Endothelial cell of umbilical vein (primary cell): Measurements from ENCODE around the gene CELSR1. TPM values are rescaled to one million over a fixed set of nuclear protein-coding genes. Genes with fewer than 3 reads are reported as not detected.

Experiments
- BruUV-seq: library from RNA; stranded (reverse); fragments of 400-500 nt; replicated peaks from 2 replicates; lab custom pipeline; 2021; lab: Mats Ljungman, UMichigan
- CTCF ChIA-PET: fragments of 300-600, 350-600 bp; sonication (Branson Sonifier 250); formaldehyde crosslinking; loops from one replicate; lab custom pipeline; 2021; ENCODE audit warnings: antibody characterized with exemption, inconsistent platforms; lab: Charles Lee
- POLR2A ChIA-PET: fragments of 300-600, 350-600 bp; sonication (Branson Sonifier 250); formaldehyde crosslinking; loops from one replicate; lab custom pipeline; 2021; ENCODE audit warnings: antibody characterized with exemption, inconsistent platforms; lab: Charles Lee
- DNase-seq: peaks from one replicate; pipeline ENCODE4 v3.0.0-alpha.2; 2011; ENCODE audit warnings: low read depth, low spot score
- FAIRE-seq: peaks from 2 replicates; lab custom pipeline; 2011; peaks lifted over from hg19 to GRCh38; lab: Jason Lieb, UNC
- H2AFZ ChIP-seq: 2 replicates; pipeline ENCODE4 v1.6.0; 2012; ENCODE audit warnings: low read depth, low read length, control low read depth, inconsistent platforms
- H3K27ac ChIP-seq: 2 replicates; pipeline ENCODE4 v1.5.1; 2011; ENCODE audit warnings: low read depth, mild to moderate bottlenecking, control low read depth, low read length, moderate library complexity; ENCODE audit not compliant: insufficient read depth
- H3K27me3 ChIP-seq, 2 experiments: 2 replicates each; pipeline versions ENCODE4 v1.6.0 to v1.6.1; 2011; ENCODE audit warnings: low read length in 2 of 2, mixed read lengths in 1 of 2; ENCODE audit not compliant: control insufficient read depth in 2 of 2, insufficient read depth in 2 of 2
- H3K36me3 ChIP-seq, 2 experiments: 2 replicates in 1 of 2; 3 replicates in 1 of 2; pipeline ENCODE4 v1.5.1; 2011; ENCODE audit warnings: low read length in 2 of 2, mild to moderate bottlenecking in 1 of 2, moderate library complexity in 1 of 2; ENCODE audit not compliant: control insufficient read depth in 2 of 2, insufficient read depth in 2 of 2; ENCODE audit errors: extremely low read depth in 1 of 2
- H3K4me1 ChIP-seq: 3 replicates; pipeline ENCODE4 v1.5.1; 2011; ENCODE audit warnings: mild to moderate bottlenecking, low read length; ENCODE audit not compliant: control insufficient read depth, insufficient read depth; ENCODE audit errors: extremely low read depth
- H3K4me2 ChIP-seq: 2 replicates; pipeline ENCODE4 v1.6.1; 2011; ENCODE audit warnings: low read length, control low read depth, mixed read lengths; ENCODE audit not compliant: insufficient read depth
- H3K4me3 ChIP-seq, 3 experiments: fragments of 200-600 bp in 1 of 3; sonication (generic), shearing (Covaris generic) in 1 of 3; replicated peaks in 1 of 3; 2 replicates each; pipeline ENCODE4 v1.5.1; 2011 to 2016; ENCODE audit warnings: control low read depth in 3 of 3, low read length in 3 of 3, mild to moderate bottlenecking in 2 of 3, inconsistent platforms in 1 of 3, low read depth in 1 of 3, moderate library complexity in 1 of 3; ENCODE audit not compliant: insufficient read depth in 1 of 3
- H3K79me2 ChIP-seq: 2 replicates; pipeline ENCODE4 v1.6.0; 2012; ENCODE audit warnings: low read length, inconsistent platforms; ENCODE audit not compliant: control insufficient read depth, insufficient read depth
- H3K9ac ChIP-seq: replicated peaks from 2 replicates; pipeline ENCODE3; 2011; ENCODE audit warnings: low read length, control low read depth; ENCODE audit not compliant: insufficient read depth; ENCODE audit errors: extremely low read depth
- H3K9me1 ChIP-seq: replicated peaks from 3 replicates; pipeline ENCODE4 v1.6.0; 2011; ENCODE audit warnings: mild to moderate bottlenecking, low read length; ENCODE audit not compliant: control insufficient read depth, insufficient read depth; ENCODE audit errors: extremely low read depth
- H3K9me3 ChIP-seq: replicated peaks from 2 replicates; pipeline ENCODE4 v1.5.1; 2012; ENCODE audit warnings: low read length, inconsistent platforms; ENCODE audit not compliant: control insufficient read depth, insufficient read depth
- H4K20me1 ChIP-seq: replicated peaks from 2 replicates; pipeline ENCODE3; 2011; ENCODE audit warnings: mild to moderate bottlenecking, low read length; ENCODE audit not compliant: control insufficient read depth, insufficient read depth; ENCODE audit errors: extremely low read depth
- EZH2 ChIP-seq: IDR thresholded peaks from 2 replicates; pipeline ENCODE4 v1.6.1; 2012; ENCODE audit warnings: borderline replicate concordance, low read depth, mild to moderate bottlenecking, moderate library complexity, low read length, inconsistent platforms; ENCODE audit not compliant: severe bottlenecking
- FOS ChIP-seq: IDR thresholded peaks from 2 replicates; pipeline ENCODE4 v1.6.1; 2011; ENCODE audit warnings: mild to moderate bottlenecking, low read length, moderate library complexity, borderline replicate concordance; ENCODE audit not compliant: insufficient read depth
- GATA2 ChIP-seq: IDR thresholded peaks from 2 replicates; pipeline ENCODE4 v1.7.0; 2011; ENCODE audit warnings: low read depth, mild to moderate bottlenecking, moderate library complexity, mixed read lengths, low read length; ENCODE audit not compliant: insufficient read length, insufficient read depth
- JUN ChIP-seq: IDR thresholded peaks from 2 replicates; pipeline ENCODE4 v1.6.1; 2011; ENCODE audit warnings: borderline replicate concordance, low read depth; ENCODE audit not compliant: insufficient read length, insufficient read depth
- MYC ChIP-seq: IDR thresholded peaks from one replicate; pipeline ENCODE4 v1.6.1; 2011; ENCODE audit warnings: mild to moderate bottlenecking, low read depth, low read length
- POLR2A ChIP-seq: IDR thresholded peaks from 2 replicates; pipeline ENCODE4 v1.6.1; 2012; ENCODE audit warnings: low read depth, mild to moderate bottlenecking, control low read depth, low read length
- POLR2AphosphoS5 ChIP-seq: IDR thresholded peaks from 2 replicates; pipeline ENCODE4 v1.6.1; 2012; ENCODE audit warnings: low read depth, mild to moderate bottlenecking, control low read depth, low read length, moderate library complexity; ENCODE audit not compliant: insufficient read depth
- dilution Hi-C: fragments of 300-500 bp; cut with MboI; formaldehyde crosslinking; loops from one replicate; pipeline ENCODE4 v1.15.0; 2019; ENCODE audit warnings: low sequenced_read_pairs; ENCODE audit not compliant: extremely low pct_ligation_motif_present
- intact Hi-C: fragments of 100-400 bp; cut with micrococcal nuclease; formaldehyde crosslinking; loops from one replicate; pipeline ENCODE4 v1.10.0; 2022
- polyA plus RNA-seq, 4 experiments: library from polyadenylated mRNA; depleted of rRNA in 3 of 4; stranded (reverse) in 3 of 4; unstranded in 1 of 4; fragments of >200 nt; gene quantifications; 2 replicates each; pipeline versions ENCODE4 v1.2.1 to v1.2.3, GENCODE V29; 2011 to 2012; ENCODE audit warnings: missing spikeins in 1 of 4
- total RNA-seq: library from RNA; stranded (reverse); gene quantifications from 2 replicates; pipeline ENCODE4 v1.2.3, GENCODE V29; 2021
- TF ChIP-seq, protein P1 (sequence below), 2 donors: IDR thresholded peaks; 1 replicate in 1 of 2; 2 replicates in 1 of 2; pipeline ENCODE4 v1.5.1; 2011; ENCODE audit warnings: low read length in 2 of 2, mild to moderate bottlenecking in 2 of 2, moderate library complexity in 2 of 2, control low read depth in 1 of 2, inconsistent platforms in 1 of 2, low read depth in 1 of 2; ENCODE audit not compliant: insufficient read depth in 1 of 2; ENCODE audit errors: extremely low read depth in 1 of 2
- TF ChIP-seq, protein P2 (sequence below): IDR thresholded peaks from 2 replicates; pipeline ENCODE4 v1.6.1; 2011; ENCODE audit not compliant: insufficient read depth, insufficient read length

The CELSR1 gene
- total and polyA plus RNA-seq, 2 donors (not counting 3 experiments of a cell fraction or from before 2014, with no cell fraction given), result 3.7 to 5.4 TPM

DNA sequence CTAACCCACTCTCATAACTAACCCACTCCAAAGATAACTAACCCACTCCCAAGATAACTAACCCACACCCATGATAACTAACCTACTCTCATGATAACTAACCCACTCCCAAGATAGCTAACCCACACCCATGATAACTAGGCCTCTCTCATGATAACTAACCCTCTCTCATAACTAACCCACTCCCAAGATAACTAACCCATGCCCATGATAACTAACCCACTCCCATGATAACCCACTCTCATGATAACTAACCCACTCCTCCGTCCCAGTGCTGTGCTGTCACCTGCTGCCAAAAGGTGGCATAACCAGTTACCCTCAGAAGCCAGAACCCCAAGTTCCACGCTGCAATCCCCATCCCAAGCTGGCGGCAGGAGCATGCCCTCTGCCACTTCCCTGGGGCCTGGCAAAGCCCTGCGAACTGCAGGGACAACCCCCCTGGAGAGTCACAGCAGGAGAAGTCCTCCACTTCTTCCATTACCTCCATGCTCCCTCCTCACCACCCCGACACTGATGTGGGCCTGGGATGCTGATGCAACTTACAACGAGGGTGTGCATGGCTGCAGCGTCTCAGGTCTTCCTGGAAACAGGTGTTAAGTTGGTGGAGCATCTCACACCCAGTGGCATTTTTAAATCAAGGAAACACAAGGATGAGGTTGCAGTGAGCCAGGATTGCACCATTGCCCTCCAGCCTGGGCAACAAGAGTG lies 30.8 kb upstream of the CELSR1 start:
- no peak for DNase-seq
- dilution Hi-C loops (no loop called here), intact Hi-C loops (no loop called here)
- Histone ChIP-seq H3K9ac (no peak overlapping the region), H3K9me1 (no peaks in the 10 kb centered on the region), H3K27me3 (no peaks in the 10 kb centered on the region), H3K4me2 (no peak overlapping the region), H2AFZ (no peak overlapping the region), H3K9me3 (no peaks in the 10 kb centered on the region), H3K4me1 (no peaks in the 10 kb centered on the region), H3K36me3 (no peaks in the 10 kb centered on the region), H4K20me1 (no peaks in the 10 kb centered on the region), H3K79me2 (no peaks in the 10 kb centered on the region), H3K4me3 (no peak overlapping the region), H3K27ac (no peak overlapping the region)
- FAIRE-seq, result no peak
- TF ChIP-seq, protein P1, sequence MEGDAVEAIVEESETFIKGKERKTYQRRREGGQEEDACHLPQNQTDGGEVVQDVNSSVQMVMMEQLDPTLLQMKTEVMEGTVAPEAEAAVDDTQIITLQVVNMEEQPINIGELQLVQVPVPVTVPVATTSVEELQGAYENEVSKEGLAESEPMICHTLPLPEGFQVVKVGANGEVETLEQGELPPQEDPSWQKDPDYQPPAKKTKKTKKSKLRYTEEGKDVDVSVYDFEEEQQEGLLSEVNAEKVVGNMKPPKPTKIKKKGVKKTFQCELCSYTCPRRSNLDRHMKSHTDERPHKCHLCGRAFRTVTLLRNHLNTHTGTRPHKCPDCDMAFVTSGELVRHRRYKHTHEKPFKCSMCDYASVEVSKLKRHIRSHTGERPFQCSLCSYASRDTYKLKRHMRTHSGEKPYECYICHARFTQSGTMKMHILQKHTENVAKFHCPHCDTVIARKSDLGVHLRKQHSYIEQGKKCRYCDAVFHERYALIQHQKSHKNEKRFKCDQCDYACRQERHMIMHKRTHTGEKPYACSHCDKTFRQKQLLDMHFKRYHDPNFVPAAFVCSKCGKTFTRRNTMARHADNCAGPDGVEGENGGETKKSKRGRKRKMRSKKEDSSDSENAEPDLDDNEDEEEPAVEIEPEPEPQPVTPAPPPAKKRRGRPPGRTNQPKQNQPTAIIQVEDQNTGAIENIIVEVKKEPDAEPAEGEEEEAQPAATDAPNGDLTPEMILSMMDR (IDR thresholded peaks at IDR 0.05; ENCODE audit: extremely low read depth in 1 of 2, insufficient read depth in 1 of 2, low read depth in 1 of 2, low read length in 2 of 2), result no peak
- TF ChIP-seq JUN (no peak), GATA2 (no peak), MYC (no peak), EZH2 (no peak), POLR2A (no peak), FOS (no peak), POLR2AphosphoS5 (no peak)
- TF ChIP-seq, protein P2, sequence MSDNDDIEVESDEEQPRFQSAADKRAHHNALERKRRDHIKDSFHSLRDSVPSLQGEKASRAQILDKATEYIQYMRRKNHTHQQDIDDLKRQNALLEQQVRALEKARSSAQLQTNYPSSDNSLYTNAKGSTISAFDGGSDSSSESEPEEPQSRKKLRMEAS, result no peak
- ChIA-PET CTCF (no interaction called here), POLR2A (interaction anchor here (0.7 kb wide), 1 partner anchor 881 kb away, joined by 3 read pairs; no protein-coding TSS in a partner anchor)
- no TSS peak for BruUV-seq
